K562 (cell line): ENCODE results near the gene APBB2. TPM values are rescaled to one million over a fixed set of nuclear protein-coding genes. Genes with fewer than 3 reads are reported as not detected.
"Not testable (repeated sequence)": the region's sequence is repeated elsewhere in the genome, so short reads cannot be mapped to it uniquely, and the experiment has no call there.

ENCODE experiments used
- ATAC-seq: fragments of 200-7000 bp; cut with Tn5 transposase; 3 replicates; pipeline ENCODE4 v1.9.1; 2020; ENCODE audit warnings: moderate library complexity
- BruUV-seq: library from RNA; stranded (reverse); fragments of 400-500 nt; replicated peaks from 2 replicates; lab custom pipeline; 2021; lab: Mats Ljungman, UMichigan
- CTCF ChIA-PET: fragments of 300-600 bp; formaldehyde crosslinking; extraction: SDS; loops from one replicate; lab custom pipeline; 2021; ENCODE audit warnings: low intra/inter-chr PET ratio; lab: Yijun Ruan, JAX
- POLR2A ChIA-PET: fragments of 300-600, 350-650 bp; sonication (Branson Sonifier 250); formaldehyde crosslinking; extraction: SDS; loops from one replicate; lab custom pipeline; 2021; ENCODE audit warnings: antibody characterized with exemption, inconsistent platforms; lab: Yijun Ruan, JAX
- DNase-seq, 4 experiments: peaks; one replicate each; pipeline versions ENCODE4 v3.0.0 to v3.0.0-alpha.2; 2011 to 2018; ENCODE audit warnings: low spot score in 3 of 4, mixed read lengths in 3 of 4; ENCODE audit errors: extremely low read depth in 1 of 4
- FAIRE-seq: peaks from 2 replicates; lab custom pipeline; 2011; peaks lifted over from hg19 to GRCh38; lab: Jason Lieb, UNC
- H2AFZ ChIP-seq: 2 replicates; pipeline ENCODE4 v1.6.0; 2011; ENCODE audit warnings: low read depth, low read length, control low read depth, inconsistent platforms
- H3K27ac ChIP-seq: fragments of 200-600 bp; 3 replicates; pipeline ENCODE4 v1.8.0; 2011; ENCODE audit warnings: low read depth, mild to moderate bottlenecking, control low read depth, inconsistent platforms, low read length, moderate library complexity, mixed read lengths; ENCODE audit errors: extremely low read depth
- H3K27me3 ChIP-seq, 2 experiments: fragments of 300-600 bp in 1 of 2; 2 replicates in 1 of 2; 3 replicates in 1 of 2; pipeline versions ENCODE4 v1.6.0 to v1.8.0; 2011; ENCODE audit warnings: inconsistent platforms in 2 of 2, low read length in 2 of 2, mild to moderate bottlenecking in 1 of 2, mixed read lengths in 1 of 2, moderate library complexity in 1 of 2; ENCODE audit not compliant: control insufficient read depth in 2 of 2, insufficient read depth in 2 of 2
- H3K36me3 ChIP-seq: fragments of 300-600 bp; 3 replicates; pipeline ENCODE4 v1.8.0; 2011; ENCODE audit warnings: mild to moderate bottlenecking, low read length, inconsistent platforms; ENCODE audit not compliant: control insufficient read depth, insufficient read depth
- H3K4me1 ChIP-seq, 2 experiments: fragments of 200-600 bp in 1 of 2; replicated peaks in 1 of 2; 2 replicates in 1 of 2; 3 replicates in 1 of 2; pipeline versions ENCODE4 v1.5.1 to v1.8.0; 2011; ENCODE audit warnings: inconsistent platforms in 2 of 2, low read length in 2 of 2, mild to moderate bottlenecking in 1 of 2, mixed read lengths in 1 of 2, moderate library complexity in 1 of 2; ENCODE audit not compliant: control insufficient read depth in 2 of 2, insufficient read depth in 2 of 2
- H3K4me2 ChIP-seq: 2 replicates; pipeline ENCODE4 v1.6.1; 2011; ENCODE audit warnings: low read length, control low read depth, inconsistent platforms, mixed read lengths; ENCODE audit not compliant: insufficient read depth
- H3K4me3 ChIP-seq: fragments of 200-600 bp; sonication (generic), shearing (Covaris generic); 2 replicates; pipeline ENCODE4 v1.5.1; 2016; ENCODE audit warnings: control low read depth, inconsistent platforms
- H3K79me2 ChIP-seq: fragments of 200-600 bp; 3 replicates; pipeline ENCODE4 v1.8.0; 2011; ENCODE audit warnings: low read length, inconsistent platforms; ENCODE audit not compliant: control insufficient read depth, insufficient read depth
- H3K9ac ChIP-seq, 2 experiments: 2 replicates each; pipeline versions ENCODE4 v1.6.0 to v1.6.1; 2011; ENCODE audit warnings: low read depth in 2 of 2, low read length in 2 of 2, control low read depth in 1 of 2, inconsistent platforms in 1 of 2, mild to moderate bottlenecking in 1 of 2, mixed read lengths in 1 of 2; ENCODE audit not compliant: insufficient read depth in 1 of 2
- H3K9me1 ChIP-seq: one replicate; pipeline ENCODE4 v1.6.0; 2011; ENCODE audit warnings: inconsistent platforms, mild to moderate bottlenecking, low read length, moderate library complexity; ENCODE audit not compliant: control insufficient read depth, insufficient read depth
- H3K9me3 ChIP-seq: replicated peaks from 2 replicates; pipeline ENCODE4 v1.5.1; 2011; ENCODE audit warnings: low read depth, low read length, inconsistent platforms; ENCODE audit not compliant: control insufficient read depth, insufficient read depth
- H4K20me1 ChIP-seq: replicated peaks from 2 replicates; pipeline ENCODE4 v1.6.1; 2011; ENCODE audit warnings: low read length, inconsistent platforms, mixed read lengths; ENCODE audit not compliant: control insufficient read depth, insufficient read depth
- ARNT ChIP-seq, 2 experiments: fragments of 450-650 bp; IDR thresholded peaks; 2 replicates each; pipeline ENCODE4 v1.6.1; 2016; ENCODE audit warnings: mild to moderate bottlenecking in 1 of 2
- MAFF ChIP-seq: IDR thresholded peaks from 2 replicates; pipeline ENCODE4 v1.6.1; 2012; ENCODE audit warnings: low read length, improper control_type of control experiment
- NCOA1 ChIP-seq: fragments of 450-650 bp; IDR thresholded peaks from 2 replicates; pipeline ENCODE4 v1.6.1; 2016; ENCODE audit warnings: low read depth
- PHB2 ChIP-seq: fragments of 450-650 bp; IDR thresholded peaks from 2 replicates; pipeline ENCODE4 v1.6.1; 2017; ENCODE audit warnings: low read depth
- POU5F1 ChIP-seq: fragments of 150-350 bp; IDR thresholded peaks from 2 replicates; pipeline ENCODE4 v1.6.1; 2014; ENCODE audit warnings: borderline replicate concordance, low read length, low read depth, mild to moderate bottlenecking; ENCODE audit not compliant: partially characterized antibody
- SAFB2 ChIP-seq: fragments of 200-400 bp; formaldehyde crosslinking; IDR thresholded peaks from 2 replicates; pipeline ENCODE4 v1.6.1; 2018; ENCODE audit warnings: borderline replicate concordance, low read length, low read depth, moderate library complexity; ENCODE audit not compliant: severe bottlenecking
- SIN3A ChIP-seq, 2 experiments: fragments of 150-350 bp in 1 of 2; IDR thresholded peaks; 2 replicates each; pipeline ENCODE4 v1.6.1; 2011 to 2016; ENCODE audit warnings: borderline replicate concordance in 2 of 2, low read depth in 2 of 2, low read length in 2 of 2, mild to moderate bottlenecking in 2 of 2, moderate library complexity in 2 of 2; ENCODE audit not compliant: control insufficient read depth in 1 of 2
- SP2 ChIP-seq: IDR thresholded peaks from 2 replicates; pipeline ENCODE4 v1.6.1; 2011; ENCODE audit warnings: mild to moderate bottlenecking, low read depth, low read length, moderate library complexity; ENCODE audit not compliant: poor library complexity, severe bottlenecking; ENCODE audit errors: extremely low read depth
- SREBF2 ChIP-seq: sonication (generic); formaldehyde crosslinking; IDR thresholded peaks from 2 replicates; pipeline ENCODE4 v1.4.0; 2020; ENCODE audit warnings: mild to moderate bottlenecking, missing genetic modification reagents
- ZKSCAN3 ChIP-seq: fragments of 250-450 bp; sonication (Bioruptor Pico); IDR thresholded peaks from 2 replicates; pipeline ENCODE4 v1.4.0; 2020
- ZNF408 ChIP-seq: fragments of 250-450 bp; sonication (Bioruptor Pico); IDR thresholded peaks from 2 replicates; pipeline ENCODE4 v1.4.0; 2020; ENCODE audit warnings: low read depth, mild to moderate bottlenecking, moderate library complexity
- ZNF766 ChIP-seq: fragments of 200-800 bp; sonication (Bioruptor generic); conservative IDR thresholded peaks from 2 replicates; pipeline ENCODE4 v1.6.1; 2016; ENCODE audit warnings: missing genetic modification characterization, missing compliant biosample characterization
- WGBS: fragments of 100-300 bp; shearing (Covaris generic); methylation state at CpG from one replicate; pipeline ENCODE4 v1.1.6; 2016; ENCODE audit warnings: low coverage, mixed read lengths; ENCODE audit not compliant: insufficient coverage; ENCODE audit errors: missing lambda C conversion rate; 5-methylcytosine and 5-hydroxymethylcytosine counted together
- in situ Hi-C: fragments of 300-500 bp; cut with MboI; formaldehyde crosslinking; loops from 4 replicates; pipeline ENCODE4 v1.15.0; 2018; ENCODE audit warnings: inconsistent platforms, mixed read lengths
- intact Hi-C: fragments of 100-400 bp; cut with micrococcal nuclease; formaldehyde crosslinking; loops from 2 replicates; pipeline ENCODE4 v1.14.2; 2022
- polyA plus RNA-seq, 8 experiments: library from polyadenylated mRNA; depleted of rRNA in 4 of 8; stranded (reverse) in 5 of 8; unstranded in 3 of 8; fragments of >200 nt; fragmentation: Nextera tagmentation in 2 of 8; fragmentation: Illumina TruSeq in 1 of 8; extraction: Ambion mirVana in 2 of 8; extraction: Trizol in 1 of 8; gene quantifications; 2 replicates each; pipeline versions ENCODE4 v1.2.1 to v1.2.3, GENCODE V29; 2011 to 2014; ENCODE audit warnings: inconsistent platforms in 1 of 8, missing spikeins in 1 of 8
- total RNA-seq, 7 experiments: library from RNA; depleted of rRNA in 6 of 7; stranded (reverse); fragments of >200 nt in 6 of 7; fragmentation: Illumina TruSeq in 2 of 7; extraction: Trizol in 2 of 7; gene quantifications; 2 replicates each; pipeline versions ENCODE4 v1.2.1 to v1.2.3, GENCODE V29; 2011 to 2021; ENCODE audit warnings: low replicate concordance in 1 of 7
- TF ChIP-seq, protein P1 (sequence below), 3 experiments: fragments of 200-800 bp in 1 of 3; fragments of 250-450 bp in 1 of 3; fragments of 450-650 bp in 1 of 3; sonication (Bioruptor Pico) in 1 of 3; sonication (Bioruptor generic) in 1 of 3; formaldehyde crosslinking in 1 of 3; IDR thresholded peaks; 2 replicates each; pipeline versions ENCODE4 v1.6.1 to v1.8.0; 2016 to 2022; ENCODE audit warnings: mild to moderate bottlenecking in 2 of 3, missing genetic modification characterization in 2 of 3, missing compliant biosample characterization in 1 of 3, moderate library complexity in 1 of 3

APBB2 gene
- total and polyA plus RNA-seq, 9 of the 15 experiments (the other 6 are each of a cell fraction or from before 2014, with no cell fraction given): 0.08 to 2.1 (median 1.4) TPM

DNA sequence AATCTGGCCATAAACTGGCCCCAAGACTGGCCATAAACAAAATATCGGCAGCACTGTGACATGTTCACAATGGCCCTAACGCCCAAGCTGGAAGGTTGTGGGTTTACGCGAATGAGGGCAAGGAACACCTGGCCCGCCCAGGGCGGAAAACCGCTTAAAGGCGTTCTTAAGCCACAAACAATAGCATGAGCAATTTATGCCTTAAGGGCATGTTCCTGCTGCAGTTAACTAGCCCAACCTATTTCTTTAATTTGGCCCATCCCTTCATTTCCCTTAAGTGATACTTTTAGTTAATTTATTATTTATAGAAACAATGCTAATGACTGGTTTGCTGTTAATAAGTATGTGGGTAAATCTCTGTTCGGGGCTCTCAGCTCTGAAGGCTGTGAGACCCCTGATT lies 154.9 kb downstream of the APBB2 start:
- intact Hi-C loops, H3K9me3 ChIP-seq, H3K9ac ChIP-seq, POLR2A ChIA-PET, BruUV-seq, H3K79me2 ChIP-seq, H3K9me1 ChIP-seq, H3K36me3 ChIP-seq, H2AFZ ChIP-seq, FAIRE-seq, H3K4me1 ChIP-seq, H3K4me3 ChIP-seq, ATAC-seq, DNase-seq, in situ Hi-C loops, H3K4me2 ChIP-seq, H4K20me1 ChIP-seq, H3K27me3 ChIP-seq, CTCF ChIA-PET, H3K27ac ChIP-seq: not testable (repeated sequence)
- 11% methylated on average over 9 of the region's 9 CpGs for WGBS

DNA sequence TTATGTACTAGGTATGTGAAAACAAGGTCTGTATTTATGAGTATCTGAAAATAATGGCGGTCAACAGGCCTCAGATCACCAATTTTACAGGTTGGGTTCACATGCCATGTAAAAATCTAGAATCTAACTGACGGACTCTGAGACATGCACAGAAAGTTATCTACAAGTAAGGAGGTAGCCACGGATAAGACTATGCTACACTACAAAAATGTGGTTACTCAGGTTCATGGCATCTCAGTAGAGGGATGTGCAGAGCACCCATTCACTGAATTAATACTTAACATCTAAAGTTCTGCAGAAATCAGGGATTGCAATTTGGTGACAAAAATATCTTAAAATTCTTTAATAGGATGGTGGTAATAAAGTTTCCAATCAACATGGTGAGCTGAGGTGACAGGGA lies 155.9 kb downstream of the APBB2 start:
- H3K79me2 ChIP-seq: no peaks in the 10 kb centered on the region
- CTCF ChIA-PET: no interaction called here
- TF ChIP-seq ZNF408 (CRISPR knock-in tag) (no peak), SP2 (no peak), ARNT (IDR thresholded peaks at IDR 0.05) (no peak), MAFF (no peak), ZNF766 (CRISPR knock-in tag) (no peak), SREBF2 (CRISPR knock-in tag) (no peak), PHB2 (no peak), SIN3A (IDR thresholded peaks at IDR 0.05; ENCODE audit: borderline replicate concordance in 2 of 2, control insufficient read depth in 1 of 2, low read depth in 2 of 2, low read length in 2 of 2) (no peak), ZKSCAN3 (CRISPR knock-in tag) (no peak), POU5F1 (no peak), NCOA1 (no peak), SAFB2 (no peak)
- TF ChIP-seq, protein P1, sequence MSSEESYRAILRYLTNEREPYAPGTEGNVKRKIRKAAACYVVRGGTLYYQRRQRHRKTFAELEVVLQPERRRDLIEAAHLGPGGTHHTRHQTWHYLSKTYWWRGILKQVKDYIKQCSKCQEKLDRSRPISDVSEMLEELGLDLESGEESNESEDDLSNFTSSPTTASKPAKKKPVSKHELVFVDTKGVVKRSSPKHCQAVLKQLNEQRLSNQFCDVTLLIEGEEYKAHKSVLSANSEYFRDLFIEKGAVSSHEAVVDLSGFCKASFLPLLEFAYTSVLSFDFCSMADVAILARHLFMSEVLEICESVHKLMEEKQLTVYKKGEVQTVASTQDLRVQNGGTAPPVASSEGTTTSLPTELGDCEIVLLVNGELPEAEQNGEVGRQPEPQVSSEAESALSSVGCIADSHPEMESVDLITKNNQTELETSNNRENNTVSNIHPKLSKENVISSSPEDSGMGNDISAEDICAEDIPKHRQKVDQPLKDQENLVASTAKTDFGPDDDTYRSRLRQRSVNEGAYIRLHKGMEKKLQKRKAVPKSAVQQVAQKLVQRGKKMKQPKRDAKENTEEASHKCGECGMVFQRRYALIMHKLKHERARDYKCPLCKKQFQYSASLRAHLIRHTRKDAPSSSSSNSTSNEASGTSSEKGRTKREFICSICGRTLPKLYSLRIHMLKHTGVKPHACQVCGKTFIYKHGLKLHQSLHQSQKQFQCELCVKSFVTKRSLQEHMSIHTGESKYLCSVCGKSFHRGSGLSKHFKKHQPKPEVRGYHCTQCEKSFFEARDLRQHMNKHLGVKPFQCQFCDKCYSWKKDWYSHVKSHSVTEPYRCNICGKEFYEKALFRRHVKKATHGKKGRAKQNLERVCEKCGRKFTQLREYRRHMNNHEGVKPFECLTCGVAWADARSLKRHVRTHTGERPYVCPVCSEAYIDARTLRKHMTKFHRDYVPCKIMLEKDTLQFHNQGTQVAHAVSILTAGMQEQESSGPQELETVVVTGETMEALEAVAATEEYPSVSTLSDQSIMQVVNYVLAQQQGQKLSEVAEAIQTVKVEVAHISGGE (CRISPR knock-in tag; IDR thresholded peaks at IDR 0.05): no peak
- DNase-seq (no peak), ATAC-seq (no peak), FAIRE-seq (no peak)
- 0% methylated on average over 3 of the region's 3 CpGs for WGBS
- BruUV-seq: no TSS peak
- H3K9me1 ChIP-seq: no peaks in the 10 kb centered on the region
- H3K4me3 ChIP-seq: no peak overlapping the region
- no peak overlapping the region for H3K4me2 ChIP-seq
- no peaks in the 10 kb centered on the region for H3K27me3 ChIP-seq
- no peak overlapping the region for H3K27ac ChIP-seq
- in situ Hi-C loops: no loop called here
- no peak overlapping the region for H2AFZ ChIP-seq
- no peak overlapping the region for H3K9ac ChIP-seq
- H3K4me1 ChIP-seq: no peaks in the 10 kb centered on the region
- H4K20me1 ChIP-seq: no peaks in the 10 kb centered on the region
- H3K9me3 ChIP-seq: no peaks in the 10 kb centered on the region
- H3K36me3 ChIP-seq: no peaks in the 10 kb centered on the region
- intact Hi-C loops: no loop called here
- POLR2A ChIA-PET: no interaction called here
